ENCODE results near the gene EGFLAM. TPM values are rescaled to one million over a fixed set of nuclear protein-coding genes. Genes with fewer than 3 reads are reported as not detected.
A peak's percentile ranks its signal among the peaks of the same experiment; 100 is the strongest.

EGFLAM gene
- 0.07 TPM for polyA plus RNA-seq (2013, experiment 1 of 2)
- polyA plus RNA-seq (2013, experiment 2 of 2) = 0.10 TPM

- H2AFZ ChIP-seq (ENCODE audit: low read length) = peak within 1 kb of the TSS; percentile 92
- no peak within 1 kb of the TSS for H4K91ac ChIP-seq (ENCODE audit: low read depth, low read length, poor library complexity)
- H2AK5ac ChIP-seq (ENCODE audit: low read depth, low read length) = no peak within 1 kb of the TSS
- no CpG with 5 or more reads among the region's 73 CpGs for WGBS, 2 donors (ENCODE audit: extremely low coverage in 2 of 2, insufficient read length in 2 of 2, insufficient replicate concordance in 1 of 2)
- no peak within 1 kb of the TSS for H4K8ac ChIP-seq (ENCODE audit: low read depth, low read length)
- peaks cover 0 to 73% (median 32%) of the 10 kb centered on the region in 3 experiments for H3K27me3 ChIP-seq (ENCODE audit: control insufficient read depth in 3 of 3, insufficient read depth in 3 of 3, low read depth in 1 of 3, low read length in 3 of 3)
- no peaks in the 10 kb centered on the region for H3K79me1 ChIP-seq (ENCODE audit: low read depth, low read length)
- H3K4me1 ChIP-seq (ENCODE audit: control insufficient read depth in 2 of 2, insufficient read depth in 1 of 2, low read depth in 1 of 2, low read length in 2 of 2) = peaks cover 4 to 7% of the 10 kb centered on the region in 2 donors
- H3K9ac ChIP-seq (ENCODE audit: low read depth, low read length, poor library complexity) = peak within 1 kb of the TSS; percentile 70
- H3K4ac ChIP-seq (ENCODE audit: low read length) = no peak within 1 kb of the TSS
- peak; percentile 56 for DNase-seq (ENCODE audit: low spot score)
- no peaks in the 10 kb centered on the region for H3K36me3 ChIP-seq (replicated peaks in 1 of 2; ENCODE audit: control insufficient read depth in 2 of 2, insufficient read depth in 2 of 2, low read length in 2 of 2)
- no peak within 1 kb of the TSS for H2BK15ac ChIP-seq (ENCODE audit: low read length)
- no peaks in the 10 kb centered on the region for H3K9me3 ChIP-seq (replicated peaks in 1 of 2; ENCODE audit: control insufficient read depth in 2 of 2, insufficient read depth in 1 of 2, low read depth in 1 of 2, low read length in 2 of 2)
- H2BK120ac ChIP-seq (ENCODE audit: low read depth, low read length) = no peak within 1 kb of the TSS
- peak within 1 kb of the TSS; percentile 32 to 85 for H3K4me3 ChIP-seq (ENCODE audit: low read length in 2 of 2)
- H3K14ac ChIP-seq (ENCODE audit: low read length) = no peak within 1 kb of the TSS
- peak within 1 kb of the TSS; percentile 78 for H3K18ac ChIP-seq (ENCODE audit: low read length)
- no peak within 1 kb of the TSS for H3K27ac ChIP-seq (replicated peaks; ENCODE audit: low read length)
- peak within 1 kb of the TSS; percentile 94 for H3K4me2 ChIP-seq (ENCODE audit: insufficient read depth, low read length, poor library complexity, severe bottlenecking)
- H3K23ac ChIP-seq (ENCODE audit: low read depth, low read length, poor library complexity) = no peak within 1 kb of the TSS
- no peak within 1 kb of the TSS for H2BK12ac ChIP-seq (ENCODE audit: low read length)
- H2BK5ac ChIP-seq (ENCODE audit: low read length) = no peak within 1 kb of the TSS
Observed at GRCh38 chr5:38258319-38259061, at the start of gene EGFLAM. Gene EGFLAM (plus strand): TSS chr5:38258559. CDS start chr5:38258755, 196 bp downstream.

- H3K18ac ChIP-seq (ENCODE audit: low read length) = no peak overlapping the region
- no peak overlapping the region for H2BK15ac ChIP-seq (ENCODE audit: low read length)
- no peaks in the 10 kb centered on the region for H3K9me3 ChIP-seq (replicated peaks in 1 of 2; ENCODE audit: control insufficient read depth in 2 of 2, insufficient read depth in 1 of 2, low read depth in 1 of 2, low read length in 2 of 2)
- no peak overlapping the region for H3K27ac ChIP-seq (replicated peaks; ENCODE audit: low read length)
- no peak overlapping the region for H4K8ac ChIP-seq (ENCODE audit: low read depth, low read length)
- no peak overlapping the region for H2BK120ac ChIP-seq (ENCODE audit: low read depth, low read length)
- no peaks in the 10 kb centered on the region for H3K36me3 ChIP-seq (replicated peaks in 1 of 2; ENCODE audit: control insufficient read depth in 2 of 2, insufficient read depth in 2 of 2, low read length in 2 of 2)
- no peaks in the 10 kb centered on the region for H3K79me1 ChIP-seq (ENCODE audit: low read depth, low read length)
- peak; percentile 32 for DNase-seq (ENCODE audit: low spot score)
- no peak overlapping the region for H2AK5ac ChIP-seq (ENCODE audit: low read depth, low read length)
- no peak overlapping the region for H3K9ac ChIP-seq (ENCODE audit: low read depth, low read length, poor library complexity)
- H3K4me3 ChIP-seq (ENCODE audit: low read length in 2 of 2) = no peak overlapping the region
- H2AFZ ChIP-seq (ENCODE audit: low read length) = no peak overlapping the region
- no peak overlapping the region for H4K91ac ChIP-seq (ENCODE audit: low read depth, low read length, poor library complexity)
- WGBS, 2 donors (ENCODE audit: extremely low coverage in 2 of 2, insufficient read length in 2 of 2, insufficient replicate concordance in 1 of 2) = no CpG with 5 or more reads among the region's 1 CpG
- no peak overlapping the region for H3K4me2 ChIP-seq (ENCODE audit: insufficient read depth, low read length, poor library complexity, severe bottlenecking)
- H3K23ac ChIP-seq (ENCODE audit: low read depth, low read length, poor library complexity) = no peak overlapping the region
- no peaks in the 10 kb centered on the region for H3K4me1 ChIP-seq (ENCODE audit: control insufficient read depth in 2 of 2, insufficient read depth in 1 of 2, low read depth in 1 of 2, low read length in 2 of 2)
- no peak overlapping the region for H3K4ac ChIP-seq (ENCODE audit: low read length)
- peaks cover 0 to 3% (median 0%) of the 10 kb centered on the region in 3 experiments for H3K27me3 ChIP-seq (ENCODE audit: control insufficient read depth in 3 of 3, insufficient read depth in 3 of 3, low read depth in 1 of 3, low read length in 3 of 3)
- H3K14ac ChIP-seq (ENCODE audit: low read length) = no peak overlapping the region
- H2BK12ac ChIP-seq (ENCODE audit: low read length) = no peak overlapping the region
- no peak overlapping the region for H2BK5ac ChIP-seq (ENCODE audit: low read length)
Observed at GRCh38 chr5:38208782-38209378, 49.5 kb upstream of the EGFLAM start.

GRCh38 chr5:38210676-38211353 lies 47.5 kb upstream of the EGFLAM start:
- Histone ChIP-seq H2BK5ac (ENCODE audit: low read length) (no peak overlapping the region), H3K14ac (ENCODE audit: low read length) (no peak overlapping the region), H2BK120ac (ENCODE audit: low read depth, low read length) (no peak overlapping the region), H3K36me3 (replicated peaks in 1 of 2; ENCODE audit: control insufficient read depth in 2 of 2, insufficient read depth in 2 of 2, low read length in 2 of 2) (no peaks in the 10 kb centered on the region), H3K4ac (ENCODE audit: low read length) (no peak overlapping the region), H3K4me1 (ENCODE audit: control insufficient read depth in 2 of 2, insufficient read depth in 1 of 2, low read depth in 1 of 2, low read length in 2 of 2) (no peaks in the 10 kb centered on the region), H3K9me3 (replicated peaks in 1 of 2; ENCODE audit: control insufficient read depth in 2 of 2, insufficient read depth in 1 of 2, low read depth in 1 of 2, low read length in 2 of 2) (no peaks in the 10 kb centered on the region), H2BK15ac (ENCODE audit: low read length) (no peak overlapping the region), H3K23ac (ENCODE audit: low read depth, low read length, poor library complexity) (no peak overlapping the region), H4K8ac (ENCODE audit: low read depth, low read length) (no peak overlapping the region), H3K9ac (ENCODE audit: low read depth, low read length, poor library complexity) (no peak overlapping the region), H4K91ac (ENCODE audit: low read depth, low read length, poor library complexity) (no peak overlapping the region), H3K27ac (replicated peaks; ENCODE audit: low read length) (no peak overlapping the region), H3K27me3 (ENCODE audit: control insufficient read depth in 3 of 3, insufficient read depth in 3 of 3, low read depth in 1 of 3, low read length in 3 of 3) (no peaks in the 10 kb centered on the region), H3K18ac (ENCODE audit: low read length) (no peak overlapping the region), H2AK5ac (ENCODE audit: low read depth, low read length) (no peak overlapping the region), H3K4me3 (ENCODE audit: low read length in 2 of 2) (no peak overlapping the region), H3K4me2 (ENCODE audit: insufficient read depth, low read length, poor library complexity, severe bottlenecking) (no peak overlapping the region), H2BK12ac (ENCODE audit: low read length) (no peak overlapping the region), H2AFZ (ENCODE audit: low read length) (no peak overlapping the region), H3K79me1 (ENCODE audit: low read depth, low read length) (no peaks in the 10 kb centered on the region)
- DNase-seq (ENCODE audit: low spot score) = no peak
- WGBS, 2 donors (ENCODE audit: extremely low coverage in 2 of 2, insufficient read length in 2 of 2, insufficient replicate concordance in 1 of 2) = no CpG with 5 or more reads among the region's 8 CpGs

- Histone ChIP-seq H2BK120ac (ENCODE audit: low read depth, low read length) (no peak overlapping the region), H3K23ac (ENCODE audit: low read depth, low read length, poor library complexity) (no peak overlapping the region), H2BK15ac (ENCODE audit: low read length) (no peak overlapping the region), H3K4me2 (ENCODE audit: insufficient read depth, low read length, poor library complexity, severe bottlenecking) (no peak overlapping the region), H3K27me3 (ENCODE audit: control insufficient read depth in 3 of 3, insufficient read depth in 3 of 3, low read depth in 1 of 3, low read length in 3 of 3) (no peaks in the 10 kb centered on the region), H3K79me1 (ENCODE audit: low read depth, low read length) (no peaks in the 10 kb centered on the region), H3K14ac (ENCODE audit: low read length) (no peak overlapping the region), H2AK5ac (ENCODE audit: low read depth, low read length) (no peak overlapping the region), H3K9me3 (replicated peaks in 1 of 2; ENCODE audit: control insufficient read depth in 2 of 2, insufficient read depth in 1 of 2, low read depth in 1 of 2, low read length in 2 of 2) (no peaks in the 10 kb centered on the region), H3K18ac (ENCODE audit: low read length) (no peak overlapping the region), H3K36me3 (replicated peaks in 1 of 2; ENCODE audit: control insufficient read depth in 2 of 2, insufficient read depth in 2 of 2, low read length in 2 of 2) (no peaks in the 10 kb centered on the region), H2AFZ (ENCODE audit: low read length) (no peak overlapping the region), H3K4me3 (ENCODE audit: low read length in 2 of 2) (no peak overlapping the region), H3K4ac (ENCODE audit: low read length) (no peak overlapping the region), H4K91ac (ENCODE audit: low read depth, low read length, poor library complexity) (no peak overlapping the region), H3K4me1 (ENCODE audit: control insufficient read depth in 2 of 2, insufficient read depth in 1 of 2, low read depth in 1 of 2, low read length in 2 of 2) (no peaks in the 10 kb centered on the region), H3K9ac (ENCODE audit: low read depth, low read length, poor library complexity) (no peak overlapping the region), H2BK12ac (ENCODE audit: low read length) (no peak overlapping the region), H4K8ac (ENCODE audit: low read depth, low read length) (no peak overlapping the region), H3K27ac (replicated peaks; ENCODE audit: low read length) (no peak overlapping the region), H2BK5ac (ENCODE audit: low read length) (no peak overlapping the region)
- WGBS, 2 donors (ENCODE audit: extremely low coverage in 2 of 2, insufficient read length in 2 of 2, insufficient replicate concordance in 1 of 2) = no CpG with 5 or more reads among the region's 6 CpGs
- no peak for DNase-seq (ENCODE audit: low spot score)
Observed at GRCh38 chr5:38211354-38211710, 47.0 kb upstream of the EGFLAM start.

All from neuronal stem cell (in vitro differentiated cells).